ENCODE results near the gene MED1.
A peak's percentile ranks its signal among the peaks of the same experiment; 100 is the strongest.
"Not testable (repeated sequence)": the region's sequence is repeated elsewhere in the genome, so short reads cannot be mapped to it uniquely, and the experiment has no call there.

The MED1 gene

DNA sequence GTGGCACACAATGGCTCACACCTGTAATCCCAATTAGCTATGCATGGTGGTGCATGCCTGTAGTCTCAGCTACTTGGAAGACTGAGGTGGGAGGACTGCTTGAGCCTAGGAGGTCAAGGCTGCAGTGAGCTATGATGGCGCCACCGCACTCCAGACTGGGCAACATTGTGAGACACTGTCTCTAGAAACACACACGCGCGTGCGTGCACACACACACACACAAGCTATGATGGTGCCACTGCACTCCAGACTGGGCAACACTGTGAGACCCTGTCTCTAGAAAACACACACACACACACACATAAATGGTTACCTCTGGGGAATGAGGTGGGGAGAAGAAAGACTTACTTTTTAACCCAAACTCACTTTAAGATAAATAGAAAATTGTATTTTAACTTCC lies 66.0 kb downstream of the MED1 start:
- no peaks in the 10 kb centered on the region for H3K9me3 ChIP-seq (ENCODE audit: insufficient read depth, low read length)
- H3K79me2 ChIP-seq (ENCODE audit: low read length), result no peaks in the 10 kb centered on the region
- H3K4me3 ChIP-seq (ENCODE audit: low read length), result no peak overlapping the region
- no peak overlapping the region for H3K9ac ChIP-seq (ENCODE audit: low read length)
- no peak overlapping the region for H3K4me2 ChIP-seq (ENCODE audit: low read length)
- no peak overlapping the region for H3K27ac ChIP-seq (ENCODE audit: low read length)
- no peak for TF ChIP-seq EZH2phosphoT487 (IDR thresholded peaks at IDR 0.05; ENCODE audit: low read depth)
- no peak overlapping the region for H2AFZ ChIP-seq (ENCODE audit: low read depth, low read length)
- H4K20me1 ChIP-seq (ENCODE audit: insufficient read depth, low read length), result peaks cover 5% of the 10 kb centered on the region; the same call in 1 of the 2 replicates
- H3K27me3 ChIP-seq (ENCODE audit: low read depth, low read length), result no peaks in the 10 kb centered on the region
- no peaks in the 10 kb centered on the region for H3K4me1 ChIP-seq (ENCODE audit: low read length)
- no peaks in the 10 kb centered on the region for H3K36me3 ChIP-seq (replicated peaks; ENCODE audit: low read depth, low read length)

DNA sequence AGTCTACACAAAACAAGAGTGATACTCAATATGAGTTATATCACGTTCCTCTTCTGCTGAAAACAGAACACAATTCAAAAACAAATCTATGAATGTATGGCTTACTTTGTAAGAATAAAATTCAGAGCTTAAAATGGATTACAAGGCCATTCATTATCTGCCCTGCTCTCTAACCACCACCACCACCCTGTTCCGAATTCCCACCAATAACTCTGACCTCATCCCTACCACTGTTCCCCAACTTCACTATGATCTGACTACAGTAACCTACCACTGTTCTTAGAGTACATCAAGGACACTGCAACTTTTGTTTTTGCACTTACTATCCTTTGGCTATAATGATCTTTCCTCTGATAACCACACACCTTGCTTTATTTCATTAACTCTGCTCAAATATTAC lies 70.9 kb downstream of the MED1 start:
- no peak overlapping the region for H3K4me2 ChIP-seq (ENCODE audit: low read length)
- H3K36me3 ChIP-seq (replicated peaks; ENCODE audit: low read depth, low read length), result no peaks in the 10 kb centered on the region
- H3K27ac ChIP-seq (ENCODE audit: low read length), result no peak overlapping the region
- no peak overlapping the region for H2AFZ ChIP-seq (ENCODE audit: low read depth, low read length)
- H3K79me2 ChIP-seq (ENCODE audit: low read length), result peaks cover 4% of the 10 kb centered on the region; the same call in 1 of the 2 replicates
- TF ChIP-seq EZH2phosphoT487 (IDR thresholded peaks at IDR 0.05; ENCODE audit: low read depth), result no peak
- TF ChIP-seq, protein P1, sequence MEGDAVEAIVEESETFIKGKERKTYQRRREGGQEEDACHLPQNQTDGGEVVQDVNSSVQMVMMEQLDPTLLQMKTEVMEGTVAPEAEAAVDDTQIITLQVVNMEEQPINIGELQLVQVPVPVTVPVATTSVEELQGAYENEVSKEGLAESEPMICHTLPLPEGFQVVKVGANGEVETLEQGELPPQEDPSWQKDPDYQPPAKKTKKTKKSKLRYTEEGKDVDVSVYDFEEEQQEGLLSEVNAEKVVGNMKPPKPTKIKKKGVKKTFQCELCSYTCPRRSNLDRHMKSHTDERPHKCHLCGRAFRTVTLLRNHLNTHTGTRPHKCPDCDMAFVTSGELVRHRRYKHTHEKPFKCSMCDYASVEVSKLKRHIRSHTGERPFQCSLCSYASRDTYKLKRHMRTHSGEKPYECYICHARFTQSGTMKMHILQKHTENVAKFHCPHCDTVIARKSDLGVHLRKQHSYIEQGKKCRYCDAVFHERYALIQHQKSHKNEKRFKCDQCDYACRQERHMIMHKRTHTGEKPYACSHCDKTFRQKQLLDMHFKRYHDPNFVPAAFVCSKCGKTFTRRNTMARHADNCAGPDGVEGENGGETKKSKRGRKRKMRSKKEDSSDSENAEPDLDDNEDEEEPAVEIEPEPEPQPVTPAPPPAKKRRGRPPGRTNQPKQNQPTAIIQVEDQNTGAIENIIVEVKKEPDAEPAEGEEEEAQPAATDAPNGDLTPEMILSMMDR (IDR thresholded peaks at IDR 0.05; ENCODE audit: low read depth, low read length), result no peak
- peaks cover 9% of the 10 kb centered on the region; the same call in 1 of the 2 replicates for H4K20me1 ChIP-seq (ENCODE audit: insufficient read depth, low read length)
- H3K9me3 ChIP-seq (ENCODE audit: insufficient read depth, low read length), result no peaks in the 10 kb centered on the region
- no peak overlapping the region for H3K4me3 ChIP-seq (ENCODE audit: low read length)
- H3K9ac ChIP-seq (ENCODE audit: low read length), result no peak overlapping the region
- H3K27me3 ChIP-seq (ENCODE audit: low read depth, low read length), result no peaks in the 10 kb centered on the region
- peaks cover 23% of the 10 kb centered on the region for H3K4me1 ChIP-seq (ENCODE audit: low read length)

DNA sequence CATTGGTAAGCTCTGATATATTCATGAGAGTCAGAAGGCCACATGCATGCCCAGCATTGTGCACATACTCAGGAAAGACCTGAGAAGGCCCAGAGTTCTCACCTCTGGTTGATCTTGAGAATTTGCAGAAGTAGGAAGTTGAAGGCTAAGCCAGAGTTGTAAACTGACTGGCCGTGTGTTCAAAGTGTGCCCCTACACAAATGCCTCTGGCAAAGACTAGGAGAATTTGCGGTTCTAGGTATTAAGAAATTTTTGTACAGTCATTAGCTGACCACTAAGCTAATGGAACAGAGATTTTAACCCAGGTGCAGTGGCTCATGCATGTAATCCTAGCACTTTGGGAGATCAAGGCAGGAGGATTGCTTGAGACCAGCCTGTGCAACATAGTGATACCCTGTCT lies 74.6 kb downstream of the MED1 start:
- H3K4me3 ChIP-seq (ENCODE audit: low read length), result peak overlapping the region; percentile 68
- H3K36me3 ChIP-seq (replicated peaks; ENCODE audit: low read depth, low read length), result no peaks in the 10 kb centered on the region
- H3K9ac ChIP-seq (ENCODE audit: low read length), result no peak overlapping the region; the same call in 1 of the 2 replicates
- TF ChIP-seq, protein P1 (IDR thresholded peaks at IDR 0.05; ENCODE audit: low read depth, low read length), result no peak
- no peak for TF ChIP-seq EZH2phosphoT487 (IDR thresholded peaks at IDR 0.05; ENCODE audit: low read depth)
- H3K27me3 ChIP-seq (ENCODE audit: low read depth, low read length), result no peaks in the 10 kb centered on the region
- H2AFZ ChIP-seq (ENCODE audit: low read depth, low read length), result no peak overlapping the region
- H3K9me3 ChIP-seq (ENCODE audit: insufficient read depth, low read length), result no peaks in the 10 kb centered on the region
- peaks cover 31% of the 10 kb centered on the region for H3K4me1 ChIP-seq (ENCODE audit: low read length)
- H3K79me2 ChIP-seq (ENCODE audit: low read length), result peaks cover 4% of the 10 kb centered on the region; the same call in 1 of the 2 replicates
- peak overlapping the region; percentile 73 for H3K4me2 ChIP-seq (ENCODE audit: low read length)
- H3K27ac ChIP-seq (ENCODE audit: low read length), result peak overlapping the region; percentile 57
- H4K20me1 ChIP-seq (ENCODE audit: insufficient read depth, low read length), result peaks cover 15% of the 10 kb centered on the region; the same call in 1 of the 2 replicates

DNA sequence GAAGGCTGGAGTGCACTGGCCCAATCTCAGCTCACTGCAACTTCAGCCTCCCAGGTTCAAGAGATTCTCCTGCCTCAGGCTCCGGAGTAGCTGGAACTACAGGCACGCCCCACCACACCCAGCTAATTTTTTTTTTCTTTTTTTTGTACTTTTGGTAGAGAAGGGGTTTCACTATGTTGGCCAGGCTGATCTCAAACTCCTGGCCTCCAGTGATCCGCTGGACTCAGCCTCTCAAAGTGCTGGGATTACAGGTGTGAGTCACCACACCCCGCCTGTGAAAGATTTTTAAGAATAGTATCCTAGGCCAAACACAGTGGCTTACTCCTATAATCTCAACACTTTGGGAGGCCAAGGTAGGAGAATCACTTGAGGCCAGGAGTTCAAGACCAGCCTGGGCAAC lies 83.3 kb downstream of the MED1 start:
- H4K20me1 ChIP-seq (ENCODE audit: insufficient read depth, low read length); H3K27me3 ChIP-seq (ENCODE audit: low read depth, low read length); H3K79me2 ChIP-seq (ENCODE audit: low read length); H3K9ac ChIP-seq (ENCODE audit: low read length); H3K4me3 ChIP-seq (ENCODE audit: low read length); H3K36me3 ChIP-seq (replicated peaks; ENCODE audit: low read depth, low read length); H3K4me2 ChIP-seq (ENCODE audit: low read length); H3K9me3 ChIP-seq (ENCODE audit: insufficient read depth, low read length); H3K4me1 ChIP-seq (ENCODE audit: low read length); H3K27ac ChIP-seq (ENCODE audit: low read length); H2AFZ ChIP-seq (ENCODE audit: low read depth, low read length): not testable (repeated sequence)

DNA sequence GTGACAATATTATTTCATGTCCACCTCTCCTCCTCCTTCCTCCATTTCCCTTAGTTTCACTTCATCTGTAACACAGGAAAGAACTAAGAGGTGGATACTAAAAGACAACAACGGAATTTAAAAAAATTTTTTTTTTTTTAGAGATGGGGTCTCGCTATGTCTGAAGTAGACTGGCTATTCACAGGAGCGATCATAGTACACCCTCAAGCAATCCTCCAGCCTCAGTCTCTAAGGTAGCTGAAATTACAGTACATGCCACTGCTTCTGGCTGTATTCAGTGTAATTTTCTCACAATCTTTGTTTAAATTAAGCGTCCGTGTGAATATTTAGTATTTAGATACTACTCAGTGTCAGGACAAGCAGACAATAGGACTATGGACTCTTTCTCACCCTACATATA lies 85.2 kb downstream of the MED1 start:
- Histone ChIP-seq H2AFZ (ENCODE audit: low read depth, low read length) (no peak overlapping the region), H3K36me3 (replicated peaks; ENCODE audit: low read depth, low read length) (no peaks in the 10 kb centered on the region), H4K20me1 (ENCODE audit: insufficient read depth, low read length) (no peaks in the 10 kb centered on the region), H3K4me2 (ENCODE audit: low read length) (no peak overlapping the region), H3K9me3 (ENCODE audit: insufficient read depth, low read length) (no peaks in the 10 kb centered on the region), H3K27ac (ENCODE audit: low read length) (no peak overlapping the region), H3K79me2 (ENCODE audit: low read length) (no peaks in the 10 kb centered on the region), H3K27me3 (ENCODE audit: low read depth, low read length) (no peaks in the 10 kb centered on the region), H3K4me3 (ENCODE audit: low read length) (no peak overlapping the region), H3K9ac (ENCODE audit: low read length) (no peak overlapping the region), H3K4me1 (ENCODE audit: low read length) (no peaks in the 10 kb centered on the region)
- TF ChIP-seq EZH2phosphoT487 (IDR thresholded peaks at IDR 0.05; ENCODE audit: low read depth), result no peak
- TF ChIP-seq, protein P1 (IDR thresholded peaks at IDR 0.05; ENCODE audit: low read depth, low read length), result no peak
